ENCODE results near the gene FGD5.
A peak's percentile ranks its signal among the peaks of the same experiment; 100 is the strongest.

FGD5 gene

GRCh38 chr3:14788644-14789043 lies 30.1 kb upstream of the FGD5 start:
- no peak for TF ChIP-seq CTCF (conservative IDR thresholded peaks at IDR 0.05; ENCODE audit: low read depth)
- ChIA-PET CTCF (no interaction called here), POLR2A (ENCODE audit: low non-redundant PET) (no interaction called here)

GRCh38 chr3:14789221-14789620 lies 29.5 kb upstream of the FGD5 start:
- no peak for DNase-seq (ENCODE audit: low spot score)
- no peak for TF ChIP-seq CTCF (conservative IDR thresholded peaks at IDR 0.05; ENCODE audit: low read depth)
- H3K27ac ChIP-seq = no peak overlapping the region
- POLR2A ChIA-PET (ENCODE audit: low non-redundant PET) = no interaction called here
- CTCF ChIA-PET = no interaction called here

More at GRCh38 chr3:14788644-14789043, 30.1 kb upstream of the FGD5 start:
- H3K27ac ChIP-seq = no peak overlapping the region
- no peak for DNase-seq (ENCODE audit: low spot score)

- no peak for TF ChIP-seq CTCF (conservative IDR thresholded peaks at IDR 0.05; ENCODE audit: low read depth)
- CTCF ChIA-PET = interaction anchor here (0.6 kb wide), 1 partner anchor 130 kb away, joined by 4 read pairs; no protein-coding TSS in a partner anchor
- no peak overlapping the region for H3K27ac ChIP-seq
- DNase-seq (ENCODE audit: low spot score) = no peak
- POLR2A ChIA-PET (ENCODE audit: low non-redundant PET) = no interaction called here
Measured at GRCh38 chr3:14789640-14790285, 29.0 kb upstream of the FGD5 start.

- POLR2A ChIA-PET (ENCODE audit: low non-redundant PET) = no interaction called here
- CTCF ChIA-PET = interaction anchor here (0.6 to 0.8 kb wide), 2 partner anchors 39 to 133 kb away, joined by 3 to 4 read pairs; no protein-coding TSS in a partner anchor
- no peak overlapping the region for H3K27ac ChIP-seq
- DNase-seq (ENCODE audit: low spot score) = peak; percentile 43
- TF ChIP-seq CTCF (conservative IDR thresholded peaks at IDR 0.05; ENCODE audit: low read depth) = peak; percentile 33
Measured at GRCh38 chr3:14791343-14791945, 27.3 kb upstream of the FGD5 start.

- ChIA-PET POLR2A (ENCODE audit: low non-redundant PET) (no interaction called here), CTCF (no interaction called here)
- no peak for DNase-seq (ENCODE audit: low spot score)
- no peak overlapping the region for H3K27ac ChIP-seq
- no peak for TF ChIP-seq CTCF (conservative IDR thresholded peaks at IDR 0.05; ENCODE audit: low read depth)
Measured at GRCh38 chr3:14792691-14793121, 26.1 kb upstream of the FGD5 start.

- DNase-seq (ENCODE audit: low spot score) = no peak
- no peak for TF ChIP-seq CTCF (conservative IDR thresholded peaks at IDR 0.05; ENCODE audit: low read depth)
- ChIA-PET POLR2A (ENCODE audit: low non-redundant PET) (no interaction called here), CTCF (no interaction called here)
- H3K27ac ChIP-seq = no peak overlapping the region
Measured at GRCh38 chr3:14793126-14793857, 25.5 kb upstream of the FGD5 start.

Measured in RWPE1 (cell line).